ENCODE results near the gene TNFRSF14. TPM values are rescaled to one million over a fixed set of nuclear protein-coding genes. Genes with fewer than 3 reads are reported as not detected.

TNFRSF14 gene
- total RNA-seq, 2 donors from 2014 or later = 111 to 145 TPM

GRCh38 chr1:2591233-2591580 is 35.0 kb downstream of the TNFRSF14 start:
- Histone ChIP-seq H3K9me3 (no peaks in the 10 kb centered on the region), H3K9ac (ENCODE audit: low read depth in 2 of 2, low read length in 2 of 2) (no peak overlapping the region), H3K36me3 (no peaks in the 10 kb centered on the region), H3K27me3 (no peaks in the 10 kb centered on the region), H3K4me3 (no peak overlapping the region), H3K27ac (no peak overlapping the region), H3K4me1 (peaks cover 6% of the 10 kb centered on the region)
- no peak for DNase-seq
- intact Hi-C loops (cut with DNase I) = loop anchor here (10.0 kb wide), 1 partner anchor 54 kb away; no protein-coding TSS in a partner anchor
- TF ChIP-seq CTCF (IDR thresholded peaks at IDR 0.05) = no peak

GRCh38 chr1:2591581-2592261 is 35.5 kb downstream of the TNFRSF14 start:
- Histone ChIP-seq H3K27me3 (no peaks in the 10 kb centered on the region), H3K4me1 (peaks cover 6% of the 10 kb centered on the region), H3K27ac (no peak overlapping the region), H3K9me3 (no peaks in the 10 kb centered on the region), H3K36me3 (no peaks in the 10 kb centered on the region), H3K4me3 (no peak overlapping the region), H3K9ac (ENCODE audit: low read depth in 2 of 2, low read length in 2 of 2) (peak overlapping the region; percentile 43 to 46)
- no peak for TF ChIP-seq CTCF (IDR thresholded peaks at IDR 0.05)
- intact Hi-C loops (cut with DNase I) = loop anchor here (10.0 kb wide), 1 partner anchor 53 kb away; no protein-coding TSS in a partner anchor
- DNase-seq = no peak

- H3K36me3 ChIP-seq = no peaks in the 10 kb centered on the region
- H3K9ac ChIP-seq (ENCODE audit: low read depth in 2 of 2, low read length in 2 of 2) = peak overlapping the region in 1 of 2 donors; percentile 66
- peaks cover 6% of the 10 kb centered on the region for H3K4me1 ChIP-seq
- TF ChIP-seq CTCF (IDR thresholded peaks at IDR 0.05) = no peak
- H3K27ac ChIP-seq = no peak overlapping the region
- intact Hi-C loops (cut with DNase I) = loop anchor here (10.0 kb wide), 1 partner anchor 52 kb away; no protein-coding TSS in a partner anchor
- no peak overlapping the region for H3K4me3 ChIP-seq
- peak; percentile 69 for DNase-seq
- H3K27me3 ChIP-seq = no peaks in the 10 kb centered on the region
- H3K9me3 ChIP-seq = no peaks in the 10 kb centered on the region
These were observed 36.5 kb downstream of the TNFRSF14 start for GRCh38 chr1:2592672-2593071.

- H3K4me1 ChIP-seq = no peaks in the 10 kb centered on the region
- no peak overlapping the region for H3K27ac ChIP-seq
- no peaks in the 10 kb centered on the region for H3K27me3 ChIP-seq
- TF ChIP-seq CTCF (IDR thresholded peaks at IDR 0.05) = no peak
- H3K9ac ChIP-seq (ENCODE audit: low read depth in 2 of 2, low read length in 2 of 2) = peak overlapping the region; percentile 30 to 66
- intact Hi-C loops (cut with DNase I) = loop anchor here (10.0 kb wide), 1 partner anchor 51 kb away; no protein-coding TSS in a partner anchor
- DNase-seq = no peak
- no peaks in the 10 kb centered on the region for H3K36me3 ChIP-seq
- H3K4me3 ChIP-seq = no peak overlapping the region
- H3K9me3 ChIP-seq = no peaks in the 10 kb centered on the region
These were observed 37.2 kb downstream of the TNFRSF14 start for GRCh38 chr1:2593251-2593878.

GRCh38 chr1:2594001-2594640 is 38.0 kb downstream of the TNFRSF14 start:
- H3K27me3 ChIP-seq = no peaks in the 10 kb centered on the region
- H3K9ac ChIP-seq (ENCODE audit: low read depth in 2 of 2, low read length in 2 of 2) = peak overlapping the region; percentile 1 to 43
- DNase-seq = peak; percentile 74
- no peaks in the 10 kb centered on the region for H3K36me3 ChIP-seq
- H3K4me1 ChIP-seq = no peaks in the 10 kb centered on the region
- H3K4me3 ChIP-seq = peak overlapping the region; percentile 3
- H3K9me3 ChIP-seq = no peaks in the 10 kb centered on the region
- intact Hi-C loops (cut with DNase I) = loop anchor here (10.0 kb wide), 1 partner anchor 51 kb away; no protein-coding TSS in a partner anchor
- H3K27ac ChIP-seq = no peak overlapping the region
- no peak for TF ChIP-seq CTCF (IDR thresholded peaks at IDR 0.05)

Data from colonic mucosa (tissue), 4 donors.